ENCODE measurements around the gene RAB5A. TPM values are rescaled to one million over a fixed set of nuclear protein-coding genes. Genes with fewer than 3 reads are reported as not detected.
"Not testable (repeated sequence)": the region's sequence is repeated elsewhere in the genome, so short reads cannot be mapped to it uniquely, and the experiment has no call there.

The RAB5A gene
- total RNA-seq, 1 donor from 2014 or later = 59.7 TPM

GRCh38 chr3:20001932-20002331 is 55.0 kb downstream of the RAB5A start:
- Histone ChIP-seq H3K4me3 (ENCODE audit: low read depth, low read length) (no peak overlapping the region), H3K27me3 (ENCODE audit: control insufficient read depth, insufficient read depth, low read length) (no peaks in the 10 kb centered on the region), H3K36me3 (ENCODE audit: control insufficient read depth, insufficient read depth, low read length) (no peaks in the 10 kb centered on the region)
- TF ChIP-seq CTCF (IDR thresholded peaks at IDR 0.05; ENCODE audit: insufficient read depth, low read length, poor library complexity, severe bottlenecking) = no peak
- no peak for DNase-seq (ENCODE audit: low read depth)

GRCh38 chr3:20007960-20008359 is 61.1 kb downstream of the RAB5A start:
- Histone ChIP-seq H3K27me3 (ENCODE audit: control insufficient read depth, insufficient read depth, low read length) (no peaks in the 10 kb centered on the region), H3K36me3 (ENCODE audit: control insufficient read depth, insufficient read depth, low read length) (no peaks in the 10 kb centered on the region), H3K4me3 (ENCODE audit: low read depth, low read length) (no peak overlapping the region)
- no peak for DNase-seq (ENCODE audit: low read depth)
- TF ChIP-seq CTCF (IDR thresholded peaks at IDR 0.05; ENCODE audit: insufficient read depth, low read length, poor library complexity, severe bottlenecking) = no peak

GRCh38 chr3:20008646-20009045 is 61.7 kb downstream of the RAB5A start:
- DNase-seq (ENCODE audit: low read depth) = no peak
- Histone ChIP-seq H3K27me3 (ENCODE audit: control insufficient read depth, insufficient read depth, low read length) (no peaks in the 10 kb centered on the region), H3K36me3 (ENCODE audit: control insufficient read depth, insufficient read depth, low read length) (no peaks in the 10 kb centered on the region), H3K4me3 (ENCODE audit: low read depth, low read length) (no peak overlapping the region)
- TF ChIP-seq CTCF (IDR thresholded peaks at IDR 0.05; ENCODE audit: insufficient read depth, low read length, poor library complexity, severe bottlenecking) = no peak

- no peak for DNase-seq (ENCODE audit: low read depth)
- Histone ChIP-seq H3K4me3 (ENCODE audit: low read depth, low read length) (no peak within 1 kb of the TSS), H3K36me3 (ENCODE audit: control insufficient read depth, insufficient read depth, low read length) (no peaks in the 10 kb centered on the region), H3K27me3 (ENCODE audit: control insufficient read depth, insufficient read depth, low read length) (no peaks in the 10 kb centered on the region)
- no peak for TF ChIP-seq CTCF (IDR thresholded peaks at IDR 0.05; ENCODE audit: insufficient read depth, low read length, poor library complexity, severe bottlenecking)
Measured at GRCh38 chr3:20012164-20012563, 65.3 kb downstream of the RAB5A start, which contains the start of gene PP2D1. TSS of gene PP2D1 (minus strand) at chr3:20012264. CDS start at chr3:20012072, 192 bp downstream.

- Histone ChIP-seq H3K27me3 (ENCODE audit: control insufficient read depth, insufficient read depth, low read length) (no peaks in the 10 kb centered on the region), H3K36me3 (ENCODE audit: control insufficient read depth, insufficient read depth, low read length) (no peaks in the 10 kb centered on the region), H3K4me3 (ENCODE audit: low read depth, low read length) (no peak overlapping the region)
- no peak for TF ChIP-seq CTCF (IDR thresholded peaks at IDR 0.05; ENCODE audit: insufficient read depth, low read length, poor library complexity, severe bottlenecking)
- no peak for DNase-seq (ENCODE audit: low read depth)
Measured at GRCh38 chr3:20013396-20013795, 66.5 kb downstream of the RAB5A start.

- DNase-seq (ENCODE audit: low read depth) = no peak
- no peak for TF ChIP-seq CTCF (IDR thresholded peaks at IDR 0.05; ENCODE audit: insufficient read depth, low read length, poor library complexity, severe bottlenecking)
- no peaks in the 10 kb centered on the region for H3K27me3 ChIP-seq (ENCODE audit: control insufficient read depth, insufficient read depth, low read length)
- no peaks in the 10 kb centered on the region for H3K36me3 ChIP-seq (ENCODE audit: control insufficient read depth, insufficient read depth, low read length)
- no peak overlapping the region for H3K4me3 ChIP-seq (ENCODE audit: low read depth, low read length)
Measured at GRCh38 chr3:20015525-20015924, 68.6 kb downstream of the RAB5A start.

GRCh38 chr3:20016076-20016475 is 69.2 kb downstream of the RAB5A start:
- not testable (repeated sequence) for DNase-seq (ENCODE audit: low read depth); H3K4me3 ChIP-seq (ENCODE audit: low read depth, low read length); H3K27me3 ChIP-seq (ENCODE audit: control insufficient read depth, insufficient read depth, low read length); H3K36me3 ChIP-seq (ENCODE audit: control insufficient read depth, insufficient read depth, low read length)

Data from kidney epithelial cell (primary cell).